Uterus (tissue), 2 donors: Measurements from ENCODE around the gene ACCS.

ENCODE experiments used
- POLR2A ChIP-seq, 2 donors: fragments of 450-650 bp; IDR thresholded peaks; one replicate each; pipeline ENCODE4 v1.6.1; 2016; ENCODE audit warnings: antibody characterized with exemption in 2 of 2, mild to moderate bottlenecking in 1 of 2, moderate library complexity in 1 of 2
- TF ChIP-seq, protein P1 (sequence below), 4 experiments: fragments of 200-600 bp in 2 of 4; fragments of 450-650 bp in 2 of 4; sonication (generic) in 2 of 4; IDR thresholded peaks; one replicate each; pipeline ENCODE4 v1.5.1; 2016 to 2019; ENCODE audit warnings: antibody characterized with exemption in 4 of 4, mild to moderate bottlenecking in 2 of 4, moderate library complexity in 1 of 4

- no peak for TF ChIP-seq POLR2A (IDR thresholded peaks at IDR 0.05)
- TF ChIP-seq, protein P1, sequence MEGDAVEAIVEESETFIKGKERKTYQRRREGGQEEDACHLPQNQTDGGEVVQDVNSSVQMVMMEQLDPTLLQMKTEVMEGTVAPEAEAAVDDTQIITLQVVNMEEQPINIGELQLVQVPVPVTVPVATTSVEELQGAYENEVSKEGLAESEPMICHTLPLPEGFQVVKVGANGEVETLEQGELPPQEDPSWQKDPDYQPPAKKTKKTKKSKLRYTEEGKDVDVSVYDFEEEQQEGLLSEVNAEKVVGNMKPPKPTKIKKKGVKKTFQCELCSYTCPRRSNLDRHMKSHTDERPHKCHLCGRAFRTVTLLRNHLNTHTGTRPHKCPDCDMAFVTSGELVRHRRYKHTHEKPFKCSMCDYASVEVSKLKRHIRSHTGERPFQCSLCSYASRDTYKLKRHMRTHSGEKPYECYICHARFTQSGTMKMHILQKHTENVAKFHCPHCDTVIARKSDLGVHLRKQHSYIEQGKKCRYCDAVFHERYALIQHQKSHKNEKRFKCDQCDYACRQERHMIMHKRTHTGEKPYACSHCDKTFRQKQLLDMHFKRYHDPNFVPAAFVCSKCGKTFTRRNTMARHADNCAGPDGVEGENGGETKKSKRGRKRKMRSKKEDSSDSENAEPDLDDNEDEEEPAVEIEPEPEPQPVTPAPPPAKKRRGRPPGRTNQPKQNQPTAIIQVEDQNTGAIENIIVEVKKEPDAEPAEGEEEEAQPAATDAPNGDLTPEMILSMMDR (IDR thresholded peaks at IDR 0.05) = no peak
Measured at GRCh38 chr11:44046182-44046581, 19.9 kb upstream of the ACCS start.
